Ishikawa (cell line): Measurements from ENCODE around the gene CCNJL.

Source experiments
- CEBPB ChIP-seq: IDR thresholded peaks from 2 replicates; pipeline ENCODE4 v1.6.1; 2012
- CREB1 ChIP-seq: IDR thresholded peaks from 2 replicates; pipeline ENCODE4 v1.6.1; 2012; ENCODE audit warnings: low read depth
- EGR1 ChIP-seq: IDR thresholded peaks from 2 replicates; pipeline ENCODE4 v1.6.1; 2012
- EP300 ChIP-seq: IDR thresholded peaks from 2 replicates; pipeline ENCODE4 v1.6.1; 2012; ENCODE audit warnings: borderline replicate concordance
- FOXM1 ChIP-seq: IDR thresholded peaks from 2 replicates; pipeline ENCODE4 v1.6.1; 2012; ENCODE audit warnings: low read depth, borderline replicate concordance
- MAX ChIP-seq: IDR thresholded peaks from 2 replicates; pipeline ENCODE4 v1.6.1; 2012
- NFIC ChIP-seq: IDR thresholded peaks from 2 replicates; pipeline ENCODE4 v1.6.1; 2012
- RAD21 ChIP-seq: IDR thresholded peaks from 2 replicates; pipeline ENCODE4 v1.6.1; 2012; ENCODE audit warnings: low read depth
- REST ChIP-seq: IDR thresholded peaks from 2 replicates; pipeline ENCODE4 v1.6.1; 2012; ENCODE audit warnings: low read depth, mild to moderate bottlenecking
- TAF1 ChIP-seq: IDR thresholded peaks from 2 replicates; pipeline ENCODE4 v1.6.1; 2012; ENCODE audit warnings: low read depth, mild to moderate bottlenecking
- TCF12 ChIP-seq: IDR thresholded peaks from 2 replicates; pipeline ENCODE4 v1.6.1; 2012; ENCODE audit warnings: low read depth
- TEAD4 ChIP-seq: IDR thresholded peaks from 2 replicates; pipeline ENCODE4 v1.6.1; 2012
- USF1 ChIP-seq: IDR thresholded peaks from 2 replicates; pipeline ENCODE4 v1.6.1; 2012
- YY1 ChIP-seq: IDR thresholded peaks from 2 replicates; pipeline ENCODE4 v1.6.1; 2012; ENCODE audit warnings: low read depth
- ZBTB7A ChIP-seq: IDR thresholded peaks from 2 replicates; pipeline ENCODE4 v1.6.1; 2012; ENCODE audit warnings: low read depth

CCNJL gene

GRCh38 chr5:160318409-160318808, 6.0 kb upstream of the CCNJL start:
- TF ChIP-seq USF1 (no peak), NFIC (no peak), MAX (no peak), REST (no peak), RAD21 (no peak), FOXM1 (no peak), TAF1 (no peak), ZBTB7A (no peak), YY1 (no peak), CEBPB (no peak), CREB1 (no peak), EP300 (no peak), TCF12 (no peak), TEAD4 (no peak), EGR1 (no peak)

GRCh38 chr5:160317434-160317833, 5.1 kb upstream of the CCNJL start:
- no peak for TF ChIP-seq RAD21
- no peak for TF ChIP-seq FOXM1
- no peak for TF ChIP-seq USF1
- no peak for TF ChIP-seq NFIC
- no peak for TF ChIP-seq REST

- no peak for TF ChIP-seq TAF1
- TF ChIP-seq CEBPB = no peak
- TF ChIP-seq USF1 = no peak
- no peak for TF ChIP-seq ZBTB7A
- no peak for TF ChIP-seq FOXM1
- TF ChIP-seq EGR1 = no peak
- no peak for TF ChIP-seq TCF12
- TF ChIP-seq TEAD4 = 0 out of 2 replicates have a peak, but pooled peaks have one; percentile 18
- TF ChIP-seq YY1 = no peak
- no peak for TF ChIP-seq CREB1
- TF ChIP-seq EP300 = no peak
- no peak for TF ChIP-seq REST
- TF ChIP-seq RAD21 = no peak
- 0 out of 2 replicates have a peak, but pooled peaks have one; percentile 42 for TF ChIP-seq MAX
- TF ChIP-seq NFIC = no peak
Observed at GRCh38 chr5:160315968-160316367, 3.6 kb upstream of the CCNJL start.

GRCh38 chr5:160312960-160313727, 780 bp upstream of the CCNJL start:
- no peak for TF ChIP-seq TCF12
- TF ChIP-seq YY1 = peak; percentile 3; the same call in 1 of the 2 replicates
